ENCODE data around the gene DGCR6L.
"Not testable (repeated sequence)": the region's sequence is repeated elsewhere in the genome, so short reads cannot be mapped to it uniquely, and the experiment has no call there.

Gene DGCR6L

GRCh38 chr22:20280163-20280562, 39.7 kb downstream of the DGCR6L start:
- not testable (repeated sequence) for ATAC-seq; DNase-seq (ENCODE audit: low spot score in 2 of 2); H3K4me3 Mint-ChIP-seq; H3K27ac Mint-ChIP-seq; H3K9me3 Mint-ChIP-seq; H3K36me3 Mint-ChIP-seq
- peaks cover 13% of the 10 kb centered on the region for H3K4me1 Mint-ChIP-seq

DNA sequence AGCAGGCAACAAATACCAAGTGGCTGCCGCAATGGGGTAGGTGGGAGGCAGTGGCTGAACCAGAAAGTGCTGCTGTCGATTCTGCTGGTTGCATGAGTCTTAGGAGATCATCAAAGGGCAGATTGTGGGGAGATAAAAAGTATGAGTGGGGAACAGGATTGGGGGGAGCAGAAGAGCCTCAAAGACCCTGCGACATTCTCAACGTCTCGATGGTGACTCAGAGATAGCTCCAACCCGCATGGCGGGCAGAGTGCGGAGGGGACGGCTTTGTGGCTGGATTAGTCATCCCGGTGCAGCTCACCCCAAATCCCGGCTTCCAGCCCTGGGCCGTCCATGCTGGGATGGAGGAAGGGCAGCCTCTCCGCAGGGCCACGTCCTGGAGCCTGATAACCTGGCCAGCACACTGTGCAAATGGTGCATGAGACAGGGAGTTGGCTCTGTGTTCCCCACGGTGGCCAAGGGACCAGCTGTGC, 40.2 kb downstream of the DGCR6L start:
- Mint-ChIP-seq H3K4me1 (peaks cover 13% of the 10 kb centered on the region), H3K9me3 (no peaks in the 10 kb centered on the region), H3K36me3 (no peaks in the 10 kb centered on the region), H3K4me3 (no peak overlapping the region), H3K27ac (no peak overlapping the region)
- ATAC-seq (no peak), DNase-seq (ENCODE audit: low spot score in 2 of 2) (no peak)

- H3K27ac Mint-ChIP-seq; DNase-seq (ENCODE audit: low spot score in 2 of 2); H3K36me3 Mint-ChIP-seq; H3K4me3 Mint-ChIP-seq; H3K9me3 Mint-ChIP-seq; ATAC-seq: not testable (repeated sequence)
- H3K4me1 Mint-ChIP-seq: peaks cover 13% of the 10 kb centered on the region
Observed at GRCh38 chr22:20278726-20279490, 41.0 kb downstream of the DGCR6L start.

DNA sequence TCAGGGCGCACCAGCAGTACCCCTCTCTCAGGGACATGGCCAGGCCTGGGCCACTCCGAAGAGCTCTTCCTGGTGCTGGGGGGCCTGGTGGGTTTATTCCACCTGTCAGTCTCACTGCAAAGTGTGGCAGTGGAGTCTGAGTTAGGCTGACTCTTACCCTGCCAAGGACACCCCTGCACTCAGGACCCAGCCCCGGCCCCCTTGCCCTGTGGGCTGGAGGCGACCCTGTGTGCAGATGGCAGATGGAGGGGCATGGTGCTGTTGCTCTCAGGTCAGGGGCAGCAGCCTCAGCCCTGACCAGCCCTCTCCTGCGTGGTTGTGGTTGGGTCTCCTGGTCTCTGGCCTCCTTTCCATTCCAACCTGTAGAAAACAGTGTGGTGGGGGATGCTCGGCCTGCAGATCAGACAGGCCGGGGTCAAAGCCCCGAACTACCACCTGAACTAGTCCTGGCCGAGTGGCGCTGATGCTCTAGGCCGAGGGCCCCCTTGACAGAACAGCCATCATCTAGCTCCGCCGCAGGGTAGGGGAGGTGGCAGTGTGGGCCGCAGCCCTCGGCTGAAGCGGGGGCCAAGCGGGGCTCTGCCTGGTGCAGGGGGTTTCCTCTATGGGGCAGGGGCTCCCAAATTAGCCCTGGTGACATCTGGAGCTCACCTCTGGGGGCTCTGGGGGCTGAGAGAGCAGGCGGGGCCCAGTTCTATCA, 41.8 kb downstream of the DGCR6L start:
- not testable (repeated sequence) for H3K27ac Mint-ChIP-seq; H3K4me3 Mint-ChIP-seq; H3K9me3 Mint-ChIP-seq; DNase-seq (ENCODE audit: low spot score in 2 of 2); ATAC-seq; H3K36me3 Mint-ChIP-seq
- peaks cover 13% of the 10 kb centered on the region for H3K4me1 Mint-ChIP-seq

- ATAC-seq (no peak), DNase-seq (ENCODE audit: low spot score in 2 of 2) (no peak)
- H3K4me3 Mint-ChIP-seq: no peak overlapping the region
- H3K4me1 Mint-ChIP-seq: peaks cover 13% of the 10 kb centered on the region
- no peak overlapping the region for H3K27ac Mint-ChIP-seq
- no peaks in the 10 kb centered on the region for H3K36me3 Mint-ChIP-seq
- H3K9me3 Mint-ChIP-seq: no peaks in the 10 kb centered on the region
Observed at GRCh38 chr22:20276468-20276867, 43.4 kb downstream of the DGCR6L start.

GRCh38 chr22:20275836-20276235, 44.0 kb downstream of the DGCR6L start:
- Mint-ChIP-seq H3K36me3 (no peaks in the 10 kb centered on the region), H3K4me3 (no peak overlapping the region), H3K9me3 (no peaks in the 10 kb centered on the region), H3K4me1 (peaks cover 13% of the 10 kb centered on the region), H3K27ac (no peak overlapping the region)
- DNase-seq (ENCODE audit: low spot score in 2 of 2): no peak
- ATAC-seq: no peak

- H3K9me3 Mint-ChIP-seq; H3K27ac Mint-ChIP-seq; ATAC-seq; H3K4me3 Mint-ChIP-seq; DNase-seq (ENCODE audit: low spot score in 2 of 2); H3K36me3 Mint-ChIP-seq: not testable (repeated sequence)
- H3K4me1 Mint-ChIP-seq: peaks cover 13% of the 10 kb centered on the region
Observed at GRCh38 chr22:20275325-20275724, 44.5 kb downstream of the DGCR6L start.

DNA sequence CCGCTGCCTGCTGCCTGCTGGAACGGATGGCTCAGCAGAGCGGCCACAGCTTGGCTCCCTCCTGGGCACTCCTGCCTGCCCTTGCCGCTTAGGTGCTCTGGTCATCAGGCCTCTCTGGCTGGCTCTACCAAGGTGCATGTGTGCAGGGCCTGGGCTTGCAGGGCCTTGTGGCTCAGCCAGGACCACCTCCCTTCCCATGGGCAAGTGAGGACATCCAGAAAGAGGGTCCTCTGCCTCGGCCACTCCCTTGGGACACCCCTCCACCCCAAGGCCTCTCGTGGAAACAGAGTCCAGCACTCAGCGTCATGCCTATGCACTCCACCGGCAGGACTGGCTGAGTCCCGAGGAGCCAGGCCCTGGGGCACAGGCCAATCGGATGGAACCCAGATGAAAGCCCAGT, 45.5 kb downstream of the DGCR6L start:
- H3K36me3 Mint-ChIP-seq; H3K27ac Mint-ChIP-seq; ATAC-seq; H3K9me3 Mint-ChIP-seq; H3K4me3 Mint-ChIP-seq; H3K4me1 Mint-ChIP-seq; DNase-seq (ENCODE audit: low spot score in 2 of 2): not testable (repeated sequence)

GRCh38 chr22:20273758-20274181, 46.1 kb downstream of the DGCR6L start:
- H3K36me3 Mint-ChIP-seq: no peaks in the 10 kb centered on the region
- H3K9me3 Mint-ChIP-seq: no peaks in the 10 kb centered on the region
- H3K4me3 Mint-ChIP-seq: no peak overlapping the region

DNA sequence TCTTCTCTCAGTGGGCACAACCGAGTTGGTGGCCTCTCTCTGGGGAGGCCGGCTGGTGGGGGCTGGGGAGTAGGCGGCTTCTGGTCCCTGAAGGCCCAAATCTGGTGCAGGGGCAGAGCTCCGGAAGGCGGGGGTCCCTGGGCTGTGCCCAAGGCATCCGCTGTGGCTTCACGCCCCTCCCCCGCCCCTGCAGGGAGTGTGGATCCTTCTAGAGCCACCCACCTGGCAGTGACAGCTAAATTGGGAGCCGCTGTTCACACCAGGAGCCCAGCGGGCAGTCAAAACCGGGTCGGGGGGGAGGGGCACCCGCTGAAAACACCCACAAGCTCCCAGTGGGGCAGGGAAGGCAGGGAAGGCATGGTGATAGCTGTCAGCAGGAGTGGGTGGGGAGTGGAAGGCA, 47.2 kb downstream of the DGCR6L start:
- DNase-seq (ENCODE audit: low spot score in 2 of 2) (no peak), ATAC-seq (no peak)
- no peak overlapping the region for H3K27ac Mint-ChIP-seq
- H3K36me3 Mint-ChIP-seq: no peaks in the 10 kb centered on the region
- H3K4me1 Mint-ChIP-seq: peaks cover 11% of the 10 kb centered on the region
- no peaks in the 10 kb centered on the region for H3K9me3 Mint-ChIP-seq
- no peak overlapping the region for H3K4me3 Mint-ChIP-seq

More at GRCh38 chr22:20273758-20274181, 46.1 kb downstream of the DGCR6L start:
- Mint-ChIP-seq H3K27ac (no peak overlapping the region), H3K4me1 (peaks cover 9% of the 10 kb centered on the region)
- ATAC-seq: no peak
- no peak for DNase-seq (ENCODE audit: low spot score in 2 of 2)

DNA sequence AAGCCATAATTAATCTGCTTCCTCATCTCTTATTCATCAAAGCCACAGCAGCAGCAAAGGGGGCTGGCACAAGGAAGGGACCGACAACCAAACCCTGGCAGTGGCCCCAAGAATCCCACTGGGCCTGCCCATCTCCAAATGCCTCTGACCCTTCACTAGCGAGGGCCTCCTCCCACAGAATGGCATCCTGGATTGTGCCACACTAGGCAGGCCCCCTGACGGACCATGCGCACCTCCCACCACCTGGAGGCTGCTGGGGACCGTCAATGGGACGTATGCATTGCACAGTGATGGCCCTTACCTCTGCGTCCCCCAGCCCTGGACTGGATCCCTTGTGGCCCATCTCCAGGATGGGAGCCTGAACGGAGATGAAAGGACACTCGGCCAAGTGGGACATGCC, 47.7 kb downstream of the DGCR6L start:
- H3K36me3 Mint-ChIP-seq: no peaks in the 10 kb centered on the region
- H3K4me1 Mint-ChIP-seq: peaks cover 11% of the 10 kb centered on the region
- ATAC-seq (no peak), DNase-seq (ENCODE audit: low spot score in 2 of 2) (no peak)
- H3K4me3 Mint-ChIP-seq: no peak overlapping the region
- H3K27ac Mint-ChIP-seq: no peak overlapping the region
- no peaks in the 10 kb centered on the region for H3K9me3 Mint-ChIP-seq

DNA sequence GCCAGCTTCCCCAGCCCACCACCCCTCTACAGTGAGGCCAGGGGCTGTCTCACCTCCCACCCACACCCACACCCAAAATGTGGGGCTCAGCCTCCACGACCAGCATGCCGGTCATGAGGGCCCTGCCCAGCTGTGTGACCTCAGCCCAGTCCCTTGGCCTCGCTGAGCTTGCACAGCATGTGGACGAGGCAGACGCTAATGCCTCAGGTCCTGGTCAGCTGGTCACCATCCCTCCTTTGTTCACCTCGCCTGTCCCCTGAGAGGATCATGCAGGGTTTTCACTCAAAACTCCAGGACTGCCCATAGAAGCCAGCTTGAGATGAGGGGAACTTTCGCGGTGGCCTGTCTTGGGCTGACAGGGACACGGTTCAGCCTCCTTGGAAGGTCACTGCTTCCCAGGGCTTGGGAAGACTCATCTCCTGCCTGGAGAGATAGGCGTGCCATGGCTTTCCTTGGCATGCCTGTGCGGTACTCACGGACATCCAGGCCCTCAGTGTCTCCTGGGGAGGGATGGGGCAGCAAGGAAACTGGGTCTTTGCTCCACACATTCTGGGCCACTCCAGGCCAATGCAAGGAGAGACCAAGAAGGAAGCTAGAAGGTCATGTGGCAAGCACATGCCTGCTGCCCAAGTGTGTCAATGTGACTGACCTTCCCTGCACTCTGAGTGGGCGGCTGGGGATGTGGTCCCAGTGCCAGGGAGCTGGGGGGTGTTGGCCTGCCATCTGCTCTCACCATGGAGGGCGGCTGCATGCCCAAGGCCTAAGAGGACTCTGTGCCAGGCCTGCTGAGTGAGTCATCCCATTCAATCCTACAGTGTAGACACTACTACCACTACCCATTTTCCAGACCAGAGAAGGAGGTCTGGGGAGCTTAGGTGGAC, 48.5 kb downstream of the DGCR6L start:
- H3K4me1 Mint-ChIP-seq: peaks cover 10% of the 10 kb centered on the region

GRCh38 chr22:20270190-20271113, 49.4 kb downstream of the DGCR6L start:
- not testable (repeated sequence) for H3K4me1 Mint-ChIP-seq; H3K4me3 Mint-ChIP-seq; H3K27ac Mint-ChIP-seq; ATAC-seq; H3K36me3 Mint-ChIP-seq; DNase-seq (ENCODE audit: low spot score in 2 of 2); H3K9me3 Mint-ChIP-seq

More for the DNA sequence above, 48.5 kb downstream of the DGCR6L start:
- Mint-ChIP-seq H3K27ac (no peak overlapping the region), H3K9me3 (no peaks in the 10 kb centered on the region), H3K36me3 (no peaks in the 10 kb centered on the region), H3K4me3 (no peak overlapping the region)
- ATAC-seq (no peak), DNase-seq (ENCODE audit: low spot score in 2 of 2) (no peak)

- not testable (repeated sequence) for DNase-seq (ENCODE audit: low spot score in 2 of 2); ATAC-seq; H3K36me3 Mint-ChIP-seq; H3K27ac Mint-ChIP-seq; H3K9me3 Mint-ChIP-seq; H3K4me3 Mint-ChIP-seq; H3K4me1 Mint-ChIP-seq
Observed at GRCh38 chr22:20269673-20270072, 50.2 kb downstream of the DGCR6L start.

All from stimulated activated effector memory CD8-positive, alpha-beta T cell treated with anti-CD3 and anti-CD28 coated beads, Interleukin-12 subunit alpha, Interleukin-12 subunit beta, amount 100 ng/mL, for 72 hours (primary cell).